ENCODE measurements around the gene RABL6.
"Not testable (repeated sequence)": the region's sequence is repeated elsewhere in the genome, so short reads cannot be mapped to it uniquely, and the experiment has no call there.

GRCh38 chr9:136833381-136834048 is 25.8 kb downstream of the RABL6 start:
- TF ChIP-seq CTCF (conservative IDR thresholded peaks at IDR 0.05; ENCODE audit: low read length); EZH2phosphoT487 (IDR thresholded peaks at IDR 0.05; ENCODE audit: borderline replicate concordance, low read depth, low read length): not testable (repeated sequence)
